ENCODE data around the gene AHCYL2. TPM values are rescaled to one million over a fixed set of nuclear protein-coding genes. Genes with fewer than 3 reads are reported as not detected.

Gene AHCYL2
- total and polyA plus RNA-seq, 2 donors (not counting 3 experiments of a cell fraction or from before 2014, with no cell fraction given) = 10.8 to 13.5 TPM

DNA sequence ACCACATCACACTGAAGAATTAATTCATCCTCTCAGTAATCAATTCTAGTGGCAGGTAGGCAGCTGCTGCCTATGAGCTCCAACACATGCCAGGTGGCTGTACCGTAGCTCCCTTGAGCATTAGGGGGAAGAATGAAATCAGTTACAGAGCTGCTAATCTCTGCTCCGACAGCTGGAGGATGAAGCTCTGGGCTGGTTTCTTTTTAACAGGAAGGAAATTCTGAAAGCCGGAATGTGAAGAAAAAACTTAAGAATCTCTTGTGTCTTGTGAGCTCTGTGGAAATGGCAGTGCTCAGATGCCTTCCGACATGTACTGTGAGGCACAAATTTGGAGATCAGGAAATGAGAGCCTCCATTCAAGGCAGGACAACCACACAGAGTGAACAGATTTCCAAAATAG is 2.8 kb upstream of the AHCYL2 start:
- Histone ChIP-seq H3K4me3 (replicated peaks in 1 of 3; ENCODE audit: insufficient read depth in 1 of 3, low read depth in 1 of 3, low read length in 3 of 3) (peak overlapping the region in 1 of 3 experiments; percentile 37), H2AFZ (ENCODE audit: low read depth, low read length) (peak overlapping the region; percentile 91), H3K9me1 (replicated peaks; ENCODE audit: control insufficient read depth, extremely low read depth, insufficient read depth, low read length) (no peaks in the 10 kb centered on the region), H4K20me1 (replicated peaks; ENCODE audit: control insufficient read depth, extremely low read depth, insufficient read depth, low read length) (no peaks in the 10 kb centered on the region), H3K27me3 (ENCODE audit: control insufficient read depth in 2 of 2, insufficient read depth in 2 of 2, low read length in 2 of 2) (peaks cover 0 to 2% of the 10 kb centered on the region in 2 experiments), H3K27ac (ENCODE audit: insufficient read depth, low read depth, low read length) (no peak overlapping the region), H3K9me3 (replicated peaks; ENCODE audit: control insufficient read depth, insufficient read depth, low read length) (no peaks in the 10 kb centered on the region), H3K9ac (replicated peaks; ENCODE audit: extremely low read depth, insufficient read depth, low read length) (no peak overlapping the region), H3K4me1 (ENCODE audit: control insufficient read depth, extremely low read depth, insufficient read depth, low read length) (peaks cover 22% of the 10 kb centered on the region), H3K36me3 (ENCODE audit: control insufficient read depth in 2 of 2, extremely low read depth in 1 of 2, insufficient read depth in 2 of 2, low read length in 2 of 2) (no peaks in the 10 kb centered on the region), H3K4me2 (ENCODE audit: insufficient read depth, low read length) (peak overlapping the region; percentile 82), H3K79me2 (ENCODE audit: control insufficient read depth, insufficient read depth, low read length) (peaks cover 2% of the 10 kb centered on the region)
- DNase-seq (ENCODE audit: low read depth, low spot score) = peak; percentile 44
- no peak for TF ChIP-seq EZH2 (IDR thresholded peaks at IDR 0.05; ENCODE audit: borderline replicate concordance, low read depth, low read length, severe bottlenecking)
- TF ChIP-seq JUN (IDR thresholded peaks at IDR 0.05; ENCODE audit: borderline replicate concordance, insufficient read depth, insufficient read length, low read depth) = no peak
- TF ChIP-seq, protein P1, sequence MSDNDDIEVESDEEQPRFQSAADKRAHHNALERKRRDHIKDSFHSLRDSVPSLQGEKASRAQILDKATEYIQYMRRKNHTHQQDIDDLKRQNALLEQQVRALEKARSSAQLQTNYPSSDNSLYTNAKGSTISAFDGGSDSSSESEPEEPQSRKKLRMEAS (IDR thresholded peaks at IDR 0.05; ENCODE audit: insufficient read depth, insufficient read length) = no peak
- TF ChIP-seq FOS (IDR thresholded peaks at IDR 0.05; ENCODE audit: borderline replicate concordance, insufficient read depth, low read length) = no peak
- TF ChIP-seq POLR2AphosphoS5 (IDR thresholded peaks at IDR 0.05; ENCODE audit: insufficient read depth, low read depth, low read length) = no peak
- TF ChIP-seq GATA2 (IDR thresholded peaks at IDR 0.05; ENCODE audit: insufficient read depth, insufficient read length, low read depth, low read length) = no peak
- TF ChIP-seq, protein P2, sequence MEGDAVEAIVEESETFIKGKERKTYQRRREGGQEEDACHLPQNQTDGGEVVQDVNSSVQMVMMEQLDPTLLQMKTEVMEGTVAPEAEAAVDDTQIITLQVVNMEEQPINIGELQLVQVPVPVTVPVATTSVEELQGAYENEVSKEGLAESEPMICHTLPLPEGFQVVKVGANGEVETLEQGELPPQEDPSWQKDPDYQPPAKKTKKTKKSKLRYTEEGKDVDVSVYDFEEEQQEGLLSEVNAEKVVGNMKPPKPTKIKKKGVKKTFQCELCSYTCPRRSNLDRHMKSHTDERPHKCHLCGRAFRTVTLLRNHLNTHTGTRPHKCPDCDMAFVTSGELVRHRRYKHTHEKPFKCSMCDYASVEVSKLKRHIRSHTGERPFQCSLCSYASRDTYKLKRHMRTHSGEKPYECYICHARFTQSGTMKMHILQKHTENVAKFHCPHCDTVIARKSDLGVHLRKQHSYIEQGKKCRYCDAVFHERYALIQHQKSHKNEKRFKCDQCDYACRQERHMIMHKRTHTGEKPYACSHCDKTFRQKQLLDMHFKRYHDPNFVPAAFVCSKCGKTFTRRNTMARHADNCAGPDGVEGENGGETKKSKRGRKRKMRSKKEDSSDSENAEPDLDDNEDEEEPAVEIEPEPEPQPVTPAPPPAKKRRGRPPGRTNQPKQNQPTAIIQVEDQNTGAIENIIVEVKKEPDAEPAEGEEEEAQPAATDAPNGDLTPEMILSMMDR (IDR thresholded peaks at IDR 0.05; ENCODE audit: extremely low read depth in 1 of 2, insufficient read depth in 1 of 2, low read depth in 1 of 2, low read length in 2 of 2) = no peak
- no peak for TF ChIP-seq POLR2A (IDR thresholded peaks at IDR 0.05; ENCODE audit: low read depth, low read length)
- no peak for TF ChIP-seq MYC (IDR thresholded peaks at IDR 0.05; ENCODE audit: low read depth, low read length)
- FAIRE-seq = peak; percentile 55
- POLR2A ChIA-PET = no interaction called here
- CTCF ChIA-PET = interaction anchor here (0.8 to 3.0 kb wide), 8 partner anchors 9 to 422 kb away, joined by 3 to 30 read pairs (median 8); no protein-coding TSS in a partner anchor
- intact Hi-C loops (cut with micrococcal nuclease) = loop anchor here (1.0 kb wide), 1 partner anchor 250 kb away; no protein-coding TSS in a partner anchor
- dilution Hi-C loops (cut with MboI; ENCODE audit: extremely low pct_ligation_motif_present, low sequenced_read_pairs) = no loop called here
- BruUV-seq (replicated peaks) = no TSS peak
